Uterus (tissue), 4 donors: Measurements from ENCODE around the gene KLK15. TPM values are rescaled to one million over a fixed set of nuclear protein-coding genes. Genes with fewer than 3 reads are reported as not detected.

ENCODE experiments used
- DNase-seq, 2 donors: peaks; one replicate each; pipeline ENCODE4 v3.0.0-alpha.2; 2019 to 2020
- H3K27ac ChIP-seq, 2 donors: fragments of 200-600 bp; sonication (generic); 1 replicate in 1 of 2; 2 replicates in 1 of 2; pipeline ENCODE4 v1.5.1; 2016 to 2018
- H3K27me3 ChIP-seq, 2 donors: fragments of 200-600 bp; sonication (generic); one replicate each; pipeline ENCODE4 v1.5.1; 2018 to 2019; ENCODE audit warnings: control low read depth in 1 of 2
- H3K36me3 ChIP-seq, 2 donors: fragments of 200-600 bp; sonication (generic); one replicate each; pipeline ENCODE4 v1.5.1; 2019; ENCODE audit warnings: control low read depth in 1 of 2
- H3K4me1 ChIP-seq, 2 donors: fragments of 200-600 bp; sonication (generic); one replicate each; pipeline ENCODE4 v1.5.1; 2018 to 2019; ENCODE audit warnings: control low read depth in 1 of 2
- H3K4me3 ChIP-seq, 2 donors: fragments of 200-600 bp; sonication (generic); 1 replicate in 1 of 2; 2 replicates in 1 of 2; pipeline ENCODE4 v1.5.1; 2018 to 2019; ENCODE audit warnings: mild to moderate bottlenecking in 1 of 2
- H3K9me3 ChIP-seq, 2 donors: fragments of 200-600 bp; sonication (generic); one replicate each; pipeline ENCODE4 v1.5.1; 2019; ENCODE audit warnings: control low read depth in 1 of 2
- CTCF ChIP-seq, 4 experiments: fragments of 200-600 bp in 2 of 4; fragments of 450-650 bp in 2 of 4; sonication (generic) in 2 of 4; IDR thresholded peaks; one replicate each; pipeline ENCODE4 v1.5.1; 2016 to 2019; ENCODE audit warnings: antibody characterized with exemption in 4 of 4, mild to moderate bottlenecking in 2 of 4, moderate library complexity in 1 of 4
- POLR2A ChIP-seq, 2 donors: fragments of 450-650 bp; IDR thresholded peaks; one replicate each; pipeline ENCODE4 v1.6.1; 2016; ENCODE audit warnings: antibody characterized with exemption in 2 of 2, mild to moderate bottlenecking in 1 of 2, moderate library complexity in 1 of 2
- intact Hi-C: fragments of 100-400 bp; cut with DNase I; formaldehyde crosslinking; loops from one replicate; pipeline ENCODE4 v1.15.1; 2023; ENCODE audit warnings: low total_unique reads
- small RNA-seq: library from RNA; depleted of rRNA; stranded (forward); fragments of <200 nt; gene quantifications from one replicate; pipeline ENCODE3, GENCODE V24; 2016
- total RNA-seq, 4 donors: library from RNA; depleted of rRNA in 3 of 4; stranded (reverse); fragments of >200 nt in 3 of 4; gene quantifications; one replicate each; pipeline versions ENCODE4 v1.1.0 to v1.2.4, GENCODE V29; 2014 to 2023
- donor health status: DM: yes; HTN: yes; CAD: no.

Gene KLK15
- total RNA-seq, 4 donors from 2014 or later, result not detected

GRCh38 chr19:50777261-50777660 is 56.1 kb downstream of the KLK15 start:
- Histone ChIP-seq H3K4me3 (no peak overlapping the region), H3K4me1 (no peaks in the 10 kb centered on the region), H3K9me3 (no peaks in the 10 kb centered on the region), H3K27ac (no peak overlapping the region), H3K27me3 (peaks cover 0 to 38% of the 10 kb centered on the region in 2 donors), H3K36me3 (no peaks in the 10 kb centered on the region)
- no peak for DNase-seq
- TF ChIP-seq CTCF (IDR thresholded peaks at IDR 0.05), result no peak
- TF ChIP-seq POLR2A (IDR thresholded peaks at IDR 0.05), result no peak
- intact Hi-C loops, result loop anchor here (10.0 kb wide), 1 partner anchor 422 kb away; no protein-coding TSS in a partner anchor

GRCh38 chr19:50776131-50776530 is 57.2 kb downstream of the KLK15 start:
- H3K36me3 ChIP-seq, result no peaks in the 10 kb centered on the region
- no peak for DNase-seq
- H3K9me3 ChIP-seq, result no peaks in the 10 kb centered on the region
- no peaks in the 10 kb centered on the region for H3K4me1 ChIP-seq
- H3K27me3 ChIP-seq, result peaks cover 0 to 38% of the 10 kb centered on the region in 2 donors
- H3K4me3 ChIP-seq, result no peak overlapping the region
- no peak overlapping the region for H3K27ac ChIP-seq
- no peak for TF ChIP-seq CTCF (IDR thresholded peaks at IDR 0.05)
- intact Hi-C loops, result loop anchor here (10.0 kb wide), 1 partner anchor 421 kb away; no protein-coding TSS in a partner anchor

Small RNA genes lying within 50 kb of the gene (small RNA-seq; reads per million reads assigned to genes)
- gene SNORD88A (49.7 reads per million, percentile 93 among the genes with 10 or more reads in this experiment), gene SNORD88B (not detected), gene SNORD88C (not detected)

Other genes starting within 250 kb of the KLK15 start
- under 1 TPM in 1 of 4 donors, not detected in 3; 0.14 TPM for gene SYT3, start 193.7 kb downstream of the KLK15 start, total RNA-seq
- gene C19orf81, start 184.1 kb downstream of the KLK15 start, total RNA-seq, result not detected
- 1 to 10 TPM in 2 of 4 donors, not detected in 2; 4.0 to 6.5 TPM for gene SHANK1, start 113.8 kb downstream of the KLK15 start, total RNA-seq
- 100 to 1,000 TPM in 1 of 4 donors, 10 to 100 TPM in 1, 1 to 10 TPM in 2; 1.5 to 105 (median 10.9) TPM for gene CLEC11A, start 110.2 kb downstream of the KLK15 start, total RNA-seq
- not detected for gene GPR32, start 63.1 kb downstream of the KLK15 start, total RNA-seq
- gene ACP4, start 43.2 kb downstream of the KLK15 start, total RNA-seq, result not detected
- gene KLK1, start 9.8 kb downstream of the KLK15 start, total RNA-seq, result under 1 TPM in 1 of 4 donors, not detected in 3; 0.82 TPM
- gene KLK3, start 21.3 kb upstream of the KLK15 start, total RNA-seq, result 1 to 10 TPM in 1 of 4 donors, not detected in 3; 1.4 TPM
- under 1 TPM in 1 of 4 donors, not detected in 3; 0.41 TPM for gene KLK2, start 39.9 kb upstream of the KLK15 start, total RNA-seq
- 1 to 10 TPM in 1 of 4 donors, not detected in 3; 3.4 TPM for gene KLK4, start 77.8 kb upstream of the KLK15 start, total RNA-seq
- gene KLK5, start 119.5 kb upstream of the KLK15 start, total RNA-seq, result 1 to 10 TPM in 1 of 4 donors, under 1 TPM in 1, not detected in 2; 0.69 to 1.0 TPM
- 1 to 10 TPM in 1 of 4 donors, under 1 TPM in 1, not detected in 2; 0.46 to 1.0 TPM for gene KLK6, start 136.0 kb upstream of the KLK15 start, total RNA-seq
- 1 to 10 TPM in 1 of 4 donors, under 1 TPM in 1, not detected in 2; 0.14 to 1.1 TPM for gene KLK7, start 150.3 kb upstream of the KLK15 start, total RNA-seq
- 1 to 10 TPM in 1 of 4 donors, not detected in 3; 4.8 TPM for gene KLK8, start 168.0 kb upstream of the KLK15 start, total RNA-seq
- gene KLK10, start 186.1 kb upstream of the KLK15 start, total RNA-seq, result 1 to 10 TPM in 2 of 4 donors, not detected in 2; 3.8 to 4.1 TPM
- 1 to 10 TPM in 2 of 4 donors, not detected in 2; 1.3 to 2.0 TPM for gene KLK11, start 193.0 kb upstream of the KLK15 start, total RNA-seq
- not detected for gene KLK12, start 201.4 kb upstream of the KLK15 start, total RNA-seq
- not detected for gene KLK13, start 231.5 kb upstream of the KLK15 start, total RNA-seq
- under 1 TPM in 1 of 4 donors, not detected in 3; 0.76 TPM for gene KLK14, start 249.3 kb upstream of the KLK15 start, total RNA-seq